HG03045 (cell line): ENCODE results near the gene GALNT1.

Source experiments
- ATAC-seq: cut with Tn5 transposase; IDR thresholded peaks from one replicate; pipeline ENCODE4 v1.9.1; 2021; ENCODE audit warnings: mild to moderate bottlenecking, moderate library complexity; ENCODE audit not compliant: unreplicated experiment

The GALNT1 gene

DNA sequence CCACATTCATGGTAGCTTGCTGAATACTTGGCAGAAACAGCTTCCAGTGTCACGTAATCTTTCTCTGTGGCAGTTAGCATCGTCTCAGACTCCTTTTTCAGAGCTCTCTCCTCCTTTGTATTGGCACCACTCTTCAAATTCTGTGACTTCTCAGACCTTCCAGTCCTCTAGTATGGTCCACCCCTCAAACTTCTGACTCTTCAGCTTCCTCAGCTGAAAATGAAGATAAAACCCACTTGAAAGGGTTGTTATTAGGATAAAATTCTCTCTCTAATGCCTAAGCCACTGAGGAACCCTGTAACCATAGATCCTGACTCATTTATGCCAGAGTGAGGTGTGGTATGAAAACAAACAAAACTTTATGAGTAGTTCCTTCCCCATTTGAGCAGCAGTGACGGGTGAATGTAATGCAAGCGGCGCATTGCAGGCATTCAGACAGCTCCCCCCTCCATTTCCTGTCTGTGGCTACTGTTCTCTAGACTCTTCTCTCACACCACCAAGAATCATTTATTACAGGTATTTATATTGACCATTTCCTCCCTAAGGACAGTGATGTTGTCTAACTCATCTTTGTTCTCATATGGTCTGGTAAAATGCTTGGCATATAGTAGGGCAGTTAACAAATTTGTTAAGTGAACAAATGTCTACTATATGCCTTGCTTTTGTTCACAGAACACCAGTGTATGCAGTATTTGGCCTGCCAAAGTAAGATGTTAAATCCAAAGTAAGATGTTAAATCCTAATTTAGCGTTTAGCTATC lies 35.3 kb downstream of the GALNT1 start:
- ATAC-seq = peak; percentile 99

DNA sequence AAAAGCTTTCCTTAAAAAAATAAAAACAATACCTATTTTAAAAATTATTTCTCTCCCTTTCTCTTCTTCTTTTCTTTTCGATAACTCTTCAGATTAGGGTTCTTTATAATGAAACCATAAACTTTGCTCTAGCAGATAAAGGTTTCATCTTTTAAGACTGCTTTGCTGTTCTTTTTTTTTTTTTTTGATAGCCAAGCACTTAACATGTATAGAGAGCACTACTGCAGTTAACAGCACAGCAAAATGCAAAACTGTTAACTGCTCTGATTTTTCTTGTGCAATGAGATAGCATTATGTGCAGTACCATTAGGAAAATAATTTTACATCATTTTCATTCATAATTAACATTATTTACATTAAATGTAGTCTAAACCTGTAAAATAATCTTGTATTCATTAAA lies 36.3 kb downstream of the GALNT1 start:
- no peak for ATAC-seq

- no peak for ATAC-seq
These were observed 36.7 kb downstream of the GALNT1 start for GRCh38 chr18:35618289-35618688.

- no peak for ATAC-seq
These were observed 37.2 kb downstream of the GALNT1 start for GRCh38 chr18:35618696-35619095.

DNA sequence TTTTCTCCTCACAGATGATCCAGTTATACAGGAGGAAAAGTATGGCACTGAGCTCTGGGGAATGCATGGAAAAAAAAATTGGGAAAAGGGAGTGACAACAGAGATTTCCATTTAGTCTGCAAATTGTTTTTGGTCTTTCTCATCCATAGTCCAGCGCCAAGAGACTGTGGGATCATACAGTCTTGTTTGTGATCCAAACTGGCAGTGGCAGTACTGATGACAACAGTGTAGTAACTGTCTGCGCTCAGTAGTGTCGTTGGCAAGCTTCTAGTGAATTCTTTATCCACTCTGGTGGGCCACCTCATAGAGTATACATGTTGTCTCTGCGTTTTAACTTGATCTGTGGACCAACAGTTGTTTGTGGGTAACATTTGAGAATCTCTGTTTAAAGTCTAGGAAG lies 37.9 kb downstream of the GALNT1 start:
- ATAC-seq = no peak

DNA sequence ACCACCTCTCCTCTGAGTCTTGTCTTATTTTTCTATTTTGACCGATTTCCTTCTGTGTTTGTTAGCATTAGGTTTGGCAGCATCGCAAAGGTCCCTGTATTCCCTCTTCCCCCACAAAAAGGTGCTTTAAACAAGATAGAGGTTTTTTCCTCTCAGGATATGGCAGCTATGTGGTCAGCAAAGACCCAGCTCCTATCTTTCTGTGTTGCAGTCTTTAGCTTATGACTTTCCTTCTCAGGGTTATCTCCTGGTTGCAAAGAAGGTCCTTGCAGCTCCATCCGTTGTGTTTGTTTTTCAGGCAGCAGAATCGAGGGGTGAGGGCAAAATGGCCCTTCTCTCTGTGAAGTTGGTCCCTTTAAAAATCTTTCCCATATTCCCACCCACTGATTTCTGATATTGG lies 38.4 kb downstream of the GALNT1 start:
- no peak for ATAC-seq

GRCh38 chr18:35620765-35621164 lies 39.2 kb downstream of the GALNT1 start:
- no peak for ATAC-seq

DNA sequence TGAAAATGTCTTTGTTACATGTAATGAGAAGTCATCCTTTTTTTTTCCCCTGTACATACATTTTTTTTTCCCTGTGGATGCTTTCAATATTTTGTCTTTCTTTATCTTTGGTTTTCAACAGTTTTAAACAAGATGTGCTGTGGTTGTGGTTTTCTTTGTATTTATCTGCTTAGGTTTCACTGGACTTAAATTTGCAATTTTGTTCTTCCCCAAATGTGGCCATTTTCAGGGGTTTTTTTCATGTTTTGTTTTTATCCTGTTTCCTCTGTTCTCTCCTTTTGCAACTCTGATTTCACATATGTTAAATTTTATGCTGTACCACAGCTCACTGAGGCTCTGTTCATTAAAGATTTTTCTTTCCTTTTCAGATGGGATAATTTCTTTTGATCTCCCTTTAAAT lies 41.7 kb downstream of the GALNT1 start:
- no peak for ATAC-seq

- peak; percentile 68 for ATAC-seq
These were observed 42.6 kb downstream of the GALNT1 start for GRCh38 chr18:35624146-35624545.

GRCh38 chr18:35625232-35625631 lies 43.7 kb downstream of the GALNT1 start:
- ATAC-seq = no peak

- ATAC-seq = no peak
These were observed 52.2 kb downstream of the GALNT1 start for GRCh38 chr18:35633761-35634160.

GRCh38 chr18:35634323-35634722 lies 52.8 kb downstream of the GALNT1 start:
- no peak for ATAC-seq

DNA sequence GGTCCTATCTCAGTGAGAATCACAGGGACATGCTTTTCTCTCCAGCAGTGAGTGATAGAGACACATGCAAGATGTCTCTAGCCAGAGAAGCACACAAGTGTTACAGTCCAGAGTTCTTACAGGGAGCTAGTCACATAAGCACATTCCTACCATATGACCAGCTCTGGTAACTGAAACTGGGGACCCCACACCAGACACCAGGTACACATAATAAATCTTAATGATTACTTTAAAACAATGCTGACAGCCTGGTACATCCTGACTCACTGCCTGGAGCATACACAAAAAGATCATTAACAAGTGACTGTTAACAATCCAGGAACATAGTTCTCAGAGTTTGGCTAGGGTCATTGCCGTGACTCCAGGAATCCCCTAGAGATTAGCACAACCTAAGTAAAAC lies 53.6 kb downstream of the GALNT1 start:
- ATAC-seq = no peak

DNA sequence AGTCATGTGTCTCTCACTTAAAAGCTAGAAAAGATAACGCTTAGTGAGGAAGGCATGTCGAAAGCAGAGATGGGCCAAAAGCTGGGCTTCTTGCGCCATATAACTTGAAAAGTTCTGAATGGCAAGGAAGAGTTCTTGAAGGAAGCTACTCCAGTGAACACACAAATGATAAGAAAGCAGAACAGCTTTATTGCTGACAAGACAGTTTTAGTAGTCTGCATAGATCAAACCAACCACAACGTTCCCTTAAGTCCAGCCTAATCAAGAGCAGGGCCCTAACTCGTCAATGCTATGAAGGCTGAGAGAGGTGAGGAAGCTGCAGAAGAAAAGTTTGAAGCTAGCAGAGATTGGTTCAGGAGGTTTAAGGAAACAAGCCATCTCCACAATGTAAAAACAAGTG lies 55.7 kb downstream of the GALNT1 start:
- ATAC-seq = no peak

DNA sequence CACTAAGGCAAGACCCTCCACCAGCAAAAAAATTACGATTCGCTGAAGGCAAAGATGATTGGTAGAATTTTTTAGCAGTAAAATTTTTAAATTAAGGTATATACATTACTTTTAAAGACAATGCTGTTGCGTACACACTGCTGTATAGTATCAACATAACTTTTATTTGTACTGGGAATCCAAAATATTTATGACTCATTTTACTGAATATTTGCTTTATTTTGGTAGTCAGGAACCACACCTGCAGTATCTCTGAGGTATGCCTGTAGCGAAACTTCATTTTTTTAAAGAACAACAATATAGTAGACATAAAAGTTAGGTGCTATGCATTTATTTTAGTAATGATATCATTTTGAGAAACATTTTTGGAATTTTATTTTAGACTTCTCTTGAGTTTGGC lies 57.8 kb downstream of the GALNT1 start:
- ATAC-seq = no peak

DNA sequence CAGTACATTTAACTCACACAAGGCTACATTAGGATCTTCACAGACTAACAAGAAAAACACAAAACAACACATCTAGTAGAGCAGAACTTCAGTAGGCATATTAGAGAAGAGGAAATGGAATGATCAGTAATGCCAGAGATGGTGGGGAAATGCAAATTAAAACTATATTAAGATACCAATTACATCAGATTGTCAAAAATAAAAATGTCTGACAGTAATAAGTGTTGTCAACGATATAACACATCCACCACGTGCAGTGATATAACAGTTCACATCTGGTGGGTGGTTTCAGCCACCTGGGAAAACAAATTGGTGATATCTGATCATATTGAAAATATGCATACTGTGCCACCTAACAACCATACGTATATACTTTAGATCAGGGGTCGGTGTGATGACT lies 59.9 kb downstream of the GALNT1 start:
- ATAC-seq = no peak

DNA sequence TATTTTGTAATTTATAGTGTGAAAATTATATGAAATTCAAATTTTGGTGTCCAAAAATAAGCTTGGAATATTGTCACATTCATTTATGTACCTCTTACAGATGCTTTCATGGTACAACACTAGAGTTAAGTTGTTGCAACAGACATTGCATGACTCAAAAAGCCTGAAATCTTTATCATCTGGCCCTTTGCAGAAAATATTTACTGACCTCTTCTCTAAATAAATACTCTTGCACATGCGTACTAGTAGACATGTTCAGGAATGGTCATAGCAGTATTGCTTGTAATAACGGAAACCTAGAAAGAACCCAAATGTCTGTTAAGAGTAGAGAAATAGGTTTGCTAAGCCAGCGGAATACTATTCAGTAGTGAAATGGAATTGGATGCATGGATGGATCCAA lies 60.4 kb downstream of the GALNT1 start:
- no peak for ATAC-seq

- no peak for ATAC-seq
These were observed 61.3 kb downstream of the GALNT1 start for GRCh38 chr18:35642802-35643201.

GRCh38 chr18:35646449-35646848 lies 64.9 kb downstream of the GALNT1 start:
- no peak for ATAC-seq

- ATAC-seq = no peak
These were observed 72.0 kb downstream of the GALNT1 start for GRCh38 chr18:35653392-35654135.

- ATAC-seq = no peak
These were observed 76.6 kb downstream of the GALNT1 start for GRCh38 chr18:35658112-35658511.

GRCh38 chr18:35661483-35662146 lies 80.1 kb downstream of the GALNT1 start:
- no peak for ATAC-seq
